Endothelial cell of umbilical vein (primary cell): ENCODE results near the gene ADRA2A.

Source experiments
- JUN ChIP-seq: IDR thresholded peaks from 2 replicates; pipeline ENCODE4 v1.6.1; 2011; ENCODE audit warnings: borderline replicate concordance, low read depth; ENCODE audit not compliant: insufficient read length, insufficient read depth
- POLR2A ChIP-seq: IDR thresholded peaks from 2 replicates; pipeline ENCODE4 v1.6.1; 2012; ENCODE audit warnings: low read depth, mild to moderate bottlenecking, control low read depth, low read length
- POLR2AphosphoS5 ChIP-seq: IDR thresholded peaks from 2 replicates; pipeline ENCODE4 v1.6.1; 2012; ENCODE audit warnings: low read depth, mild to moderate bottlenecking, control low read depth, low read length, moderate library complexity; ENCODE audit not compliant: insufficient read depth
- TF ChIP-seq, protein P1 (sequence below), 2 donors: IDR thresholded peaks; 1 replicate in 1 of 2; 2 replicates in 1 of 2; pipeline ENCODE4 v1.5.1; 2011; ENCODE audit warnings: low read length in 2 of 2, mild to moderate bottlenecking in 2 of 2, moderate library complexity in 2 of 2, control low read depth in 1 of 2, inconsistent platforms in 1 of 2, low read depth in 1 of 2; ENCODE audit not compliant: insufficient read depth in 1 of 2; ENCODE audit errors: extremely low read depth in 1 of 2

GRCh38 chr10:111100198-111100597, 23.4 kb downstream of the ADRA2A start:
- TF ChIP-seq, protein P1, sequence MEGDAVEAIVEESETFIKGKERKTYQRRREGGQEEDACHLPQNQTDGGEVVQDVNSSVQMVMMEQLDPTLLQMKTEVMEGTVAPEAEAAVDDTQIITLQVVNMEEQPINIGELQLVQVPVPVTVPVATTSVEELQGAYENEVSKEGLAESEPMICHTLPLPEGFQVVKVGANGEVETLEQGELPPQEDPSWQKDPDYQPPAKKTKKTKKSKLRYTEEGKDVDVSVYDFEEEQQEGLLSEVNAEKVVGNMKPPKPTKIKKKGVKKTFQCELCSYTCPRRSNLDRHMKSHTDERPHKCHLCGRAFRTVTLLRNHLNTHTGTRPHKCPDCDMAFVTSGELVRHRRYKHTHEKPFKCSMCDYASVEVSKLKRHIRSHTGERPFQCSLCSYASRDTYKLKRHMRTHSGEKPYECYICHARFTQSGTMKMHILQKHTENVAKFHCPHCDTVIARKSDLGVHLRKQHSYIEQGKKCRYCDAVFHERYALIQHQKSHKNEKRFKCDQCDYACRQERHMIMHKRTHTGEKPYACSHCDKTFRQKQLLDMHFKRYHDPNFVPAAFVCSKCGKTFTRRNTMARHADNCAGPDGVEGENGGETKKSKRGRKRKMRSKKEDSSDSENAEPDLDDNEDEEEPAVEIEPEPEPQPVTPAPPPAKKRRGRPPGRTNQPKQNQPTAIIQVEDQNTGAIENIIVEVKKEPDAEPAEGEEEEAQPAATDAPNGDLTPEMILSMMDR (IDR thresholded peaks at IDR 0.05; ENCODE audit: extremely low read depth in 1 of 2, insufficient read depth in 1 of 2, low read depth in 1 of 2, low read length in 2 of 2): no peak
- TF ChIP-seq JUN (no peak), POLR2AphosphoS5 (no peak), POLR2A (no peak)
